HG02642 (cell line): ENCODE results near the gene DSP.

Experiments used
- ATAC-seq: cut with Tn5 transposase; IDR thresholded peaks from one replicate; pipeline ENCODE4 v1.9.1; 2021; ENCODE audit warnings: mild to moderate bottlenecking; ENCODE audit not compliant: unreplicated experiment, poor library complexity

Gene DSP, protein sequence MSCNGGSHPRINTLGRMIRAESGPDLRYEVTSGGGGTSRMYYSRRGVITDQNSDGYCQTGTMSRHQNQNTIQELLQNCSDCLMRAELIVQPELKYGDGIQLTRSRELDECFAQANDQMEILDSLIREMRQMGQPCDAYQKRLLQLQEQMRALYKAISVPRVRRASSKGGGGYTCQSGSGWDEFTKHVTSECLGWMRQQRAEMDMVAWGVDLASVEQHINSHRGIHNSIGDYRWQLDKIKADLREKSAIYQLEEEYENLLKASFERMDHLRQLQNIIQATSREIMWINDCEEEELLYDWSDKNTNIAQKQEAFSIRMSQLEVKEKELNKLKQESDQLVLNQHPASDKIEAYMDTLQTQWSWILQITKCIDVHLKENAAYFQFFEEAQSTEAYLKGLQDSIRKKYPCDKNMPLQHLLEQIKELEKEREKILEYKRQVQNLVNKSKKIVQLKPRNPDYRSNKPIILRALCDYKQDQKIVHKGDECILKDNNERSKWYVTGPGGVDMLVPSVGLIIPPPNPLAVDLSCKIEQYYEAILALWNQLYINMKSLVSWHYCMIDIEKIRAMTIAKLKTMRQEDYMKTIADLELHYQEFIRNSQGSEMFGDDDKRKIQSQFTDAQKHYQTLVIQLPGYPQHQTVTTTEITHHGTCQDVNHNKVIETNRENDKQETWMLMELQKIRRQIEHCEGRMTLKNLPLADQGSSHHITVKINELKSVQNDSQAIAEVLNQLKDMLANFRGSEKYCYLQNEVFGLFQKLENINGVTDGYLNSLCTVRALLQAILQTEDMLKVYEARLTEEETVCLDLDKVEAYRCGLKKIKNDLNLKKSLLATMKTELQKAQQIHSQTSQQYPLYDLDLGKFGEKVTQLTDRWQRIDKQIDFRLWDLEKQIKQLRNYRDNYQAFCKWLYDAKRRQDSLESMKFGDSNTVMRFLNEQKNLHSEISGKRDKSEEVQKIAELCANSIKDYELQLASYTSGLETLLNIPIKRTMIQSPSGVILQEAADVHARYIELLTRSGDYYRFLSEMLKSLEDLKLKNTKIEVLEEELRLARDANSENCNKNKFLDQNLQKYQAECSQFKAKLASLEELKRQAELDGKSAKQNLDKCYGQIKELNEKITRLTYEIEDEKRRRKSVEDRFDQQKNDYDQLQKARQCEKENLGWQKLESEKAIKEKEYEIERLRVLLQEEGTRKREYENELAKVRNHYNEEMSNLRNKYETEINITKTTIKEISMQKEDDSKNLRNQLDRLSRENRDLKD (N-terminal part only)

DNA sequence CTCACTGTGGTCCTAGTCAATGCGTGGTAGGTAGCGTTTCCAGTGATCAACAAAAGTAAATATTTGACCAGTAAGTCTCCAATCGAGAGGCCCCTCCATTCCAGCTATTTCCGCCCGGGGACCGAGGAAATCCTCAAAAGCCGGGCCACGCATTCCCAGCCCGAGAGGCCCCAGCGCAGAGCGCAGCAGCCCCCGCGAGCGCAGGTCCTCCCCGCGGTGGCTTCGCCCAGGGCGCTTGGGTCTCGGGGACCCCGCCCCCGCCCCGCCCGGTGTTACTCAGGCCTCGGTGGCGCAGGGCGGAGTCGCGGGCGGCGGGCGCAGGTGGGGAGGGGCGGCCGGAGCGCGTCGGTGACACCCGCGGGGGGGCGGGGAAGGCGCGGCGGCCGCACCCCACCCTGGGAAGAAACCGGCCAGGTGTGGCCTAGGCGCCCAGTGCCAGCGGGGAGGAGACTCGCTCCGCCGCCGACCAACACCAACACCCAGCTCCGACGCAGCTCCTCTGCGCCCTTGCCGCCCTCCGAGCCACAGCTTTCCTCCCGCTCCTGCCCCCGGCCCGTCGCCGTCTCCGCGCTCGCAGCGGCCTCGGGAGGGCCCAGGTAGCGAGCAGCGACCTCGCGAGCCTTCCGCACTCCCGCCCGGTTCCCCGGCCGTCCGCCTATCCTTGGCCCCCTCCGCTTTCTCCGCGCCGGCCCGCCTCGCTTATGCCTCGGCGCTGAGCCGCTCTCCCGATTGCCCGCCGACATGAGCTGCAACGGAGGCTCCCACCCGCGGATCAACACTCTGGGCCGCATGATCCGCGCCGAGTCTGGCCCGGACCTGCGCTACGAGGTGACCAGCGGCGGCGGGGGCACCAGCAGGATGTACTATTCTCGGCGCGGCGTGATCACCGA lies at the start of gene DSP:
DSP (plus strand) TSS at position 497 of the 890 bp plus-strand sequence; CDS start at position 742, 245 bp downstream.
- peak; percentile 51 for ATAC-seq

DNA sequence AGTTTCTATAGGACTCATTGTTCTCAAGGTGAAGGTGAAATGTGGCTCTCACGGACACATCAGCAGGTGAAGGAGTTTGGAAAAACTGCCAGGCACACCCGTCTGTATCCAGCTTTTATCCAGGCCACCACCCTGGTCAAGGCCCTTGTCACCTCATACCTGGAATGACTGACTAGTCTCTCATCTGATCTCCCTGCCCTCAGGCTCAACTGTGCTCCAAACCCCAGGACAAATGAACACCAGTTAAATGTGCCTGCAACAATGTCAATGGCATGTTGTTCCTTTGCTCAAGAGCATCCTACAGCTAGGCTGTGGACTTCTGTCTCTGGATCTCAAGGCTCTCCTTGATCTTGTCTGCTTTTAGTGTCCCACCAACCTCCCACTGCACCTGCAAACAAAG lies 47.6 kb upstream of the DSP start:
- no peak for ATAC-seq

DNA sequence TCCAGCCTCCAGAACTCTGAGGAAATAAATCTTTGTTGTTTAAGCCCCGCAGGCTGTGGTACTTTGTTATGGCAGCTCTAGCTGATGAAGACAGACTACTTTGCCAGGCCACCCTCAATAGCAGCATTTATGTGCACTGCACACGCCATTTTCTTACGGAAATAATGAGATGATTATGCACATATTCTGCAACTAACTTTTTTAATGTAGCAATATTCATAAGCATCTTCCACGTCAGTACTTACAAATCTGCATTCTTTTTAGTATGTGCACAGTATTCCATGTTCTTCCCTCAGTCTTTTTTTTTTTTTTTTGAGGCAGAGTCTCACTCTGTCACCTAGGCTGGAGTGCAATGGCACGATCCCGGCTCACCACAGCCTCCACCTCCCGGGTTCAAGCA lies 46.8 kb upstream of the DSP start:
- ATAC-seq, result no peak

DNA sequence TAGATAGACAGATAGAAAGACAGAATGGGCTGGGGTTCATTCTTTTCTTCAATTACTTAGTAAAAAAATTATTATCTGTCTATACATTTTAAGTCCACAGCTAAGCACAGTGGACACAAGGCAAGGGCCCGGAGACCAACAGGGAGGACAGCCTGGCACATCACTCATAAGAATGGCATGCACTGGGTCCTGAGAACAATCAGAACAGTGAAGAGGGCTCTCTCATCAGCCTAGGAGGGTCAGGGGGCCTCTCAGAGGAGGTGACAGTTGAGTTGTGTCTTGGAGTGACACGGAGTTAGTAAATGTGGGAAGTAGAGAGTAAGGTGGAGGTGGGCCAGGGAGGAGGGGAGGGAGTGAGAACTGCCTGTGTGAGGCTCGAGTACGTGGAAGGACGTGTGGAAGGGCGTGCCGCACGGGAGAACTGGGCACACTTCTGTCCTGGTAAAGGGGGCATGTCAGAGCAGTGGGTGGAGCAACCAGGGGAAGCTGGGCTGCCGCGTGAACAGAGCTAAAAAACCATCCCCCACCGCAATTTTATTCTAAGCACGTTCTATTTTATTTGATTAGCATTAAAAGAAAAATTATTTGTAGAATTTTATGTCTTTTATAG lies 45.1 kb upstream of the DSP start:
- no peak for ATAC-seq

DNA sequence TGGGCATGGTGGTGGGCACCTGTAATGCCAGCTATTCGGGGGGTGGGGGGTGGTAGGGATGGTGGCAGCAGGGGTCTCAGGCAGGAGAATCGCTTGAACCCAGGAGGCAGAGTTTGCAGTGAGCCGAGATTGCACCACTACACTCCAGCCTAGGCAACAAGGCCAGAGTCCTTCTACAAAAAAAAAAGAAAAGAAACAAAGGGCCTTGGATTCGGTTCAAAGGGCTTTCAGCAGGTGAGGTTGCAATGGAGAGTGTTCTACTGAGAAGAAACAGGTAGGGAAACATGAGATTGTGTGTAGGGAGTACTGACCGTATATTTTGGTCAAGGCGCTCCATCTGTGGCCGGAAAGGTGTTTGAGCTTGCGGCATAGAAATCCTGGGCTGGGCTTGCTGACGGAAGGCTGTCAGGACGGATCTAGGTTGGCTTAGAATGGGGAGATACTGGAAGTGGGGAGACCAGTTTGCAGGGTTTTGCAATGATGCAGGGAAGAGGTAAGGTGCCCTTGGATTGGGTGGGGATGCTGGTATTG lies 40.7 kb upstream of the DSP start:
- ATAC-seq, result no peak

DNA sequence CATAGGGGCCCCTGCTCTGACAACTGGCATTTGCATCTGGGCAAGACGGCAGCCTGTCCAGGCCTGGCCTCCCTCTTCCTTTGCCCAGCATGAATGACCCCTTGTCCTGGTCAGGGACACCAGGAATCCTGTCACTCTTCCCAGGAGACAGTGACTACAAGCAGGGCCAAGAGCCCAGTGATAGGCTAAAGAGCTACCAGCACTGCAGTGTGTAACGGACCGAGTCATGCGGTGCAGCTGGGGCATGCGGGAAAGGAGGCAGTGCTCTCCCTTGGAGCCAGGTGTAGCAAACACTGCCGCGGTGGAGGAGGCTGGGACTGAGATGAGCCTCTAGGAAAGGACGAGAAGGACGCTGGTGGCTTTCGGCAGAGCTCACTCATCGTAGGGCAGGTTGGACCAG lies 38.7 kb upstream of the DSP start:
- no peak for ATAC-seq

DNA sequence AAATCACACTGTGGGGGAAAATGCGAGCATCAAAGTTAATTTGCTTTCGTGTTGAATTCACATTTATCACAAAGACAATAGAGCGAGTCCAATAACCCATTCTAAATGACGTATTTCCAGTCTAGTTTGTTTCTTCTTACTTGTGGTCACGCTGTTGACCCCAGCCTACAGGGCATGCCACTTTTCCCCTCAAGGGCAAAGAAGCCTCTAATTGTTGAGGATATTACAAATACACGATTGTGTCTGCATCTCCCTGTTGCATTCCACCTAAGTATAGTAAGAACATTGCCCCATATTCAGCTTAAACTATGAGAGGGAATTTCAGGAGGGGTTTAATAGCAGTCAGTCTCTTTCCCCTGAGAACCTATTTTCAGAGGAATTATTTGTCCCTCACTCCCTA lies 37.4 kb upstream of the DSP start:
- no peak for ATAC-seq

DNA sequence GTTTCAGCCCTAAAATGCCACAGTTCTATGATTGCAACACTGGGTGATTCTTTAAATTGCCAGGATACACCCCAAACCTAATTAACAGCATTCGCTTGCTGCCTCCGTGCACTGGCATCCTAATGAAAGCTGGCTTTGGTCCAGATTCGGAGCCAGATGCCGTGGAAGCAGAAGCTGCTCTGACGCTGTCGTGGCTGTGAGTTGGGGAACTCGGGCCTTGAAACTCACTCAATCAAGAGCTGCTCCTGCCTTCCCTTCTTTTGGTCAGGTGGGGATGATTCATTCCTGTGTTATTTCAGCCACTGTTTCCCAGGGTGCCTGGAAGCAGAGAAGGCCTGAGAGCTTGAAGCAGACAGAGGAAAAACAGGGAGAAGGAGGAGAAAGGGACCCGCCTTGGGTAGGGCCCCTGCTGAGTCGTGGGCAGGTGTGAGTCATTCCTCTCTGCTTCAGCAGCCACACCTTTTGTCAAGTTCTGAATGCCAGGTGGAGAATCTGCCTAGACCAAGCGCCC lies 36.2 kb upstream of the DSP start:
- no peak for ATAC-seq

DNA sequence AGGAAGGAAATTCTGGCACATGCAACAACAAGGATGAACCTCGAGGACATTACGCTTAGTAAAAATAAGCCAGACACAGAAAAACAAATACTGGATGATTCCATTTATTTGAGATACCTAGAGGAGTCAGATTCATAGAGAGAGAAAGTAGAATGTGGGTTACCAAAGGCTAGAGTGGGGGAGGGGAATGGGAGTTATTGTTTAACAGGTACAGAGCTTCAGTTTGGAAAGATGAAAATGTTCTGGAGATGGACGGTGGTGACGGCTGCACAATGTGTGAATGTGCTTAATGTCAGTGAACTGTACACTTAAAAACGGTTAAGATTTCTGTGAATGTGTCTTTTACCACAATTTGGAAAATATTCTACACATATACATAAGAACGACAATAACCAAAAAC lies 33.9 kb upstream of the DSP start:
- no peak for ATAC-seq

DNA sequence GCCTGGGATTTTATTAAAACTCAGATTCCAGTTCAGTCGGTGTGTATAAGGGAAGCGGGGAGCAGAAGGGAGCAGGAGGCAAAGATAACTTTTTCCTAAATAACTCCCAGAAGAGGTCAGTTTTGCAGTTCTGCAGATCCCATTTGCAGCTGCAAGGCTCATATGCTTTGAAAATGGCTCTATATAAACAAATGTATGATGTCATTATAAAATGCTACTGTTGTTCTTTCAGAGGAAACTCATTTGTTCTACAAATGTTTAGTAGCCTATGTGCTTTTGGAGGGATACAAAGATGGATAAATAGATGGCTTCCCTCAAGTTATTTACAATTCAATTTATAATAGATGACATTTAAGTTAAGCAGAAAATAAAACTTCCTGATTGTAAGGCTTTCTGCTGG lies 29.2 kb upstream of the DSP start:
- ATAC-seq, result no peak

DNA sequence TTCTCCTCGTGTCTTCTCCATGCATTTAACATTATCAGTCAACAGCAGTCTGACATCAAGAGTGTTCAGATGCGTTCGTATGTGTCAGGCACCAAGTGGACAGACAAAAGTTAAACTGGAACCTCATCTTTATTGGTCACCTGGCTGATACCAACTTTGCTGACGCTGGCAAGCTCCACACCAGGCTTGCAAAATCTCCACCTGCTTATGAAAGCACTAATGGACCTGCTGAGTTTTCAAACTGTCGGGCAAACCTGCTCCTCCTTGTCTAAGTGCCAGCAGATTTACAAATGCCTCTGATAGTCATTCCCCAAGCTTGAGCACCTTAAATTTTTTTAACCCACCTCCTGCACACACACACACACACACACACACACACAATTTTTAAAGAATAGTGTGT lies 27.9 kb upstream of the DSP start:
- no peak for ATAC-seq

DNA sequence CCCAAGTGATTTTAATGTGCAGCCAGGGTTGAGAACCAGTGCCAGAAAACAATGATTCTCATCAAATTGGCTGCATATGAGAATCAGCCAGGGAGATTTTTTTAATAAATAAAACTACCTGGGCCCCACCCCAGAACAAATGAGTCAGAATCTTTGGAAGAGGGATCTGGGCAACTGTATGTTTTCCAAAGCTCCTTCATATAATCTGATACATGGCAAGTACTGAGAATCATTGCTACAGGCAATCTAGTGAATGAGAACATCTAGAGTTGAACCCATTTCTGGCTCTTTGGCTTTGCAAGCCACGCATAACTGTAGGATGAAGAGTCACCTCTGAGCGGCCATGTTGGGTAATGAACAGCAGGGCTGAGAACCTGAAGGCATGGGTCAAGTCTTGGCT lies 26.1 kb upstream of the DSP start:
- ATAC-seq, result no peak

DNA sequence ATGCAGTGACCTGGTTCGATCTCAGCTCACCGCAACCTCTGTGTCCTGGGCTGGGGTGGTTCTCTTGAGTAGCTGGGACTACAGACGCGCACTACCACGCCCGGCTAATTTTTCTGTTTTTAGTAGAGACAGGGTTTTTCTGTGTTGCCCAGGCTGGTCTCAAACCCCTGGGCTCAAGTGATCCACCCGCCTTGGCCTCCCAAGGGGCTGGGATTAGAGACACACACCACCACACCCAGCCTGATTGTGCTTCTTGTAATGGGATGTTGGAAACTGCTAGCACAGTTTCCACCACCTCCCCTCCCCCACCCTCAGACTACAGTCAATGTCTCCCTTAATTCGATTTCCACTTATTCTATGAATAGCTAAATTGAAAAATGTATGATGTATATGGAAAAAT lies 22.6 kb upstream of the DSP start:
- ATAC-seq, result no peak

DNA sequence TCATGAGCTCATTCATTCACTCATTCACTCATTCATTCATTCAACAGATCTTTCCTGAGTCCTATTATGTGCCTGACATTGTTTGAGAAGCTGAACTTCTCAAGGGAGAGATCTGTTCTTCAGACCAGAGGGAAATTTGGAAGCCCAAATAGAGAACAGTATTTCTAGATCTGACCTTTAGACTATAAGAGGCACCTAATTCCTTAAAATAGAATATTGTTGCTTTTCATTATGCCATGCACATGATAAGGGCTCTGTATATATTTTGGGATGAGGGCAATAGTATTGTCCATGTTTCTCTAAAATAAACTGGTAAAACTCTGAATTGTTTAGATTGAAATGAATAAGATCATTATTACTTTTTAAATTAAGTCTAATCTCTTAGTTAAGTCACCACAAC lies 18.6 kb upstream of the DSP start:
- ATAC-seq, result no peak

DNA sequence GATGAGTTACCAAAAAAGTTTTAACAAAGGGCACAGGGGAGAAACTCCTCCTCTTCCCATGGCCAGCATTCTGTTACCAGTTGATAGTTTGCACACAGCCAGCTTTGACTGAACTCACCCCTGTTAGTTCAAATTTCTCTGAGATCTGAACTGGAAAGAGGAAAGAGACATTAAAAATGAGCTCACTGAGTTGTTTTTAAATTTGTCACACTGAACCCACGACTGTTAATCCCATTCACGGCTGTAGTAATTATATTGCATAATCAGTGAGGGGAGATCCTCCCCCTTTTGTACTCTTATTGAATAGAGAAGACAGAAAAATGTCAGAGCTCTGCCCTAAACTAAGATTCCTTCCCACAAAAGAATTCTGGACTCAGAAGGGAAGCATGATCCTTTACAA lies 17.5 kb upstream of the DSP start:
- ATAC-seq, result no peak

DNA sequence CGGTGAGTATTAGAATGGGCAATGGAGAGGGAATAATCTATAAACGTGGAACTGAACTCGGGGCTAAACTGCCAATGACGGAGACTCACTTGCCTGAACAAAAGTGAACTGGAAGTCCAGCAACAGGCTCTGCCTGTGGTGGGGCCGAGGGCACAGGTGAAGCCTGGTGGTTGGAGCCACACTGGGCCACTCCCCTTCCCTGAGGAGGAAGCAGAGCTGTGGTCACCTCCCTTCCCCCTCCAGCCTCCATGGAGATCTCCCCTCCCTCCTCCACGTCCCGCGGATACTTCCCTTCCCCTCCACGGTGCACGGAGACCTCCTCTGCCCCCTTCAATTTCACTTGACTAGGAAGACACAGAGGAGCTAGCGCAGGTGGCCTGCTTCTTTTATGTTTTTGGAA lies 14.7 kb upstream of the DSP start:
- ATAC-seq, result no peak

DNA sequence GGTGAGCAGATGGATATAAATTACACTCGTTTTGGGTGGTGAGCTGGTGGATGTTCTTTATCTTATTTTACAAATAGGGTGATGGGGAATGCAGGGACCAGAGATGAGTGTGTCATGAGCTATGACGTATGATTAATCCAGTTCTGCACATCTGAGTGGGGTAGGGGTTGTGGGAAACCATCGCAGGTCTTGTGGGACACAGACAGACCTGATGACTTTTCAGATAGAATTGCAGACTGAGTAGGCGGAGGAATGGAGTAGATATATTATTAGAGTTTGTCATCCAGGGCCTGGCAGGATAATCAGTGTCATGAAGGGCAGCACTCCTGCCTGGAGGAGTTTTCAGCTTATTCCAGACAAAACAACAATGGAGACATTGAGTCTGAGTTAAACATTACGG lies 12.9 kb upstream of the DSP start:
- ATAC-seq, result no peak

DNA sequence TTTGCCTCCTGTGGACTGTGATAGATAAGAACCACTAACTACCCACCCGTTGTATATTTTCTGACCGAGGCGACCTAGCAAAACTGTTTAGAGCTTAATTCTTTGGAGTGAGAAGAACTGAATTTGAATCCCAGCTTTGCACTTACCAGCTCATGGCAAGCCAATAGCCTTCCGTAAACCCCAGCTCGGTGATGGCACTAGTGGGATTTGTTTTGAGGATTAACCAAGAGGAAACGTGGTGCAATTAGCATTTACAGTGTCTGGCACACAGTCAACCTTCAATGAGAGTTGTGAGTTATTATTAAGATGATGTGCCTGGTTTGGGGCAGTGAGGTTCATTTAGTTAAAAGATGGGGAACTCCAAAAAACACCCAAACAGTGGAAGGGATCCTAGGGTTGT lies 12.3 kb upstream of the DSP start:
- ATAC-seq, result no peak

DNA sequence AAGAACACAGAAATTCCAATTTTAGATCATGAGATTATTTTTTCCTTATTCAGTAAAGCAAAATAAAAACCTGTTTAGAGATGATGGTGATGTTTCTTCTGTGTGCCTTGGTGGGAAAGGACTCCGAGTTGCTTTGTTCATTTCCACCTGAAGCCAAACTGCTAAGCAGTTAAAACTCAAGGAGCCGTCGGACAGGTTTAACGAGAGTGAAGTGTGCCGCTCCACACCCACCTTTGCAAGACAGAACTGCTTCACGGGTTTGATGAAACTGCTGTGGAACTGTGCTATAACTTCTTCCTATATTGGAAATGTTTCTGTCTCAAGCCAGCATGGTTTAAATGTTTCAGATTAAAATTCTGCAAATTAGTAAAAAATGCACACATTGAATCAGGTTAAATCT lies 9.2 kb upstream of the DSP start:
- no peak for ATAC-seq
